Retinal pigment epithelial cell (primary cell): ENCODE measurements around the gene TMEM86A.
"Not testable (repeated sequence)": the region's sequence is repeated elsewhere in the genome, so short reads cannot be mapped to it uniquely, and the experiment has no call there.

Experiments used
- DNase-seq: peaks from one replicate; pipeline ENCODE4 v3.0.0-alpha.2; 2010; ENCODE audit warnings: low read depth
- H3K4me3 ChIP-seq: 2 replicates; pipeline ENCODE4 v1.5.1; 2011; ENCODE audit warnings: mild to moderate bottlenecking, low read length, control low read depth, moderate library complexity
- TF ChIP-seq, protein P1 (sequence below): conservative IDR thresholded peaks from 2 replicates; pipeline ENCODE4 v1.5.1; 2011; ENCODE audit warnings: low read depth, low read length, control low read depth, inconsistent platforms

The TMEM86A gene

DNA sequence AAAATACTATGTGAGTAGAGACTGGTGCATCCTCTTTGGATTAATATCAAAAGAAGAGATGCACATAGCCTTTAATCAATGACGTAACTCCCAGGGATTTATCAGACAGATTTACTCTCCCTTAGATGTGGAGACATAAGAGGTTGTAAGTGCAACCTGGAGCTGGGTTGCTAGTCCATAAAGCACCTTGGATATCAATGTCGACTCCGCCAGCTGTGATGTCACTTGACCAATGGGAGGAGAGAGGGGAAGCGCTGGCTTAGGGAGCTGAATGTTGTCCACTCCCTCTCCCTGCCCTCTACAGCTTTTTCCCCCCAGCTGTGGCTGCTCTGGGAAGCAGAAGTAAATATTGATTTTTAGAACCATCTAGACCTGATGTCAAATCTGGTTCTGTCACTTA is 28.9 kb upstream of the TMEM86A start:
- no peak overlapping the region for H3K4me3 ChIP-seq
- no peak for DNase-seq
- TF ChIP-seq, protein P1, sequence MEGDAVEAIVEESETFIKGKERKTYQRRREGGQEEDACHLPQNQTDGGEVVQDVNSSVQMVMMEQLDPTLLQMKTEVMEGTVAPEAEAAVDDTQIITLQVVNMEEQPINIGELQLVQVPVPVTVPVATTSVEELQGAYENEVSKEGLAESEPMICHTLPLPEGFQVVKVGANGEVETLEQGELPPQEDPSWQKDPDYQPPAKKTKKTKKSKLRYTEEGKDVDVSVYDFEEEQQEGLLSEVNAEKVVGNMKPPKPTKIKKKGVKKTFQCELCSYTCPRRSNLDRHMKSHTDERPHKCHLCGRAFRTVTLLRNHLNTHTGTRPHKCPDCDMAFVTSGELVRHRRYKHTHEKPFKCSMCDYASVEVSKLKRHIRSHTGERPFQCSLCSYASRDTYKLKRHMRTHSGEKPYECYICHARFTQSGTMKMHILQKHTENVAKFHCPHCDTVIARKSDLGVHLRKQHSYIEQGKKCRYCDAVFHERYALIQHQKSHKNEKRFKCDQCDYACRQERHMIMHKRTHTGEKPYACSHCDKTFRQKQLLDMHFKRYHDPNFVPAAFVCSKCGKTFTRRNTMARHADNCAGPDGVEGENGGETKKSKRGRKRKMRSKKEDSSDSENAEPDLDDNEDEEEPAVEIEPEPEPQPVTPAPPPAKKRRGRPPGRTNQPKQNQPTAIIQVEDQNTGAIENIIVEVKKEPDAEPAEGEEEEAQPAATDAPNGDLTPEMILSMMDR, result no peak

DNA sequence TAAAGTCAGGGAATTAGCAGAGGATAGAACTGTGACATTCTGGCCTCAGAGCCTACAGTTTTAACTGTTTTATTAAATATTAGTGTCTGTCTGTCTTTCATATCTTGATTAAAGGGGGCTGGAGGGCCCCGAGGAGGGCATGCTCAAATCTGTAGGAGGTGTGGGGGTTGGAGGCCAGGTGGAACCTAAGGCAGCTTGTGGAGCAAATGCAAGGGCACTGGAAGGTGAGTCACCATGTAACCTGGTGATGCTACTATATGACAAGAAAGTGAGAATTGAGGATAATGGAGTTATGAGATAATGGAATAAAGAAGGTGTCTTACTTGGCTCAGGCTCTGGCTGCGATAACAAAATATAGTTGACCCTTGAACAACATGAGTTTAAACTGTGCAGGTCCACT is 27.3 kb upstream of the TMEM86A start:
- TF ChIP-seq, protein P1, result no peak
- no peak overlapping the region for H3K4me3 ChIP-seq
- DNase-seq, result no peak

DNA sequence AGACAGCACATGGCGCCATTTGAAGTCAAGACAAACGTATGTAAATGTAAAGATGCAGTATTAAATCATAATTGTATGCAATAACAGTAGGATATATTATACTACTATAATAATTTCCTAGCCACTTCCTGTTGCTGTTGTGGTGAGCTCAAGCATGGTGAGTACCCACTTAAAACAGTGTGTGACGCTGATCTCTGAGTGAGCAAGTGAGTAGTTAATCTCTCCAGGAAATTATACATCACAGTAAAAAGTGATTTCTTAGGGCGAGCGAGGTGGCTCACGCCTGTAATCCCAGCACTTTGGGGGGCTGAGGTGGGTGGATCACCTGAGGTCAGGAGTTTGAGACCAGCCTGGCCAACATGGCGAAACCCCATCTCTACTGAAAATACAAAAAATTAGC is 26.4 kb upstream of the TMEM86A start:
- not testable (repeated sequence) for DNase-seq, H3K4me3 ChIP-seq

DNA sequence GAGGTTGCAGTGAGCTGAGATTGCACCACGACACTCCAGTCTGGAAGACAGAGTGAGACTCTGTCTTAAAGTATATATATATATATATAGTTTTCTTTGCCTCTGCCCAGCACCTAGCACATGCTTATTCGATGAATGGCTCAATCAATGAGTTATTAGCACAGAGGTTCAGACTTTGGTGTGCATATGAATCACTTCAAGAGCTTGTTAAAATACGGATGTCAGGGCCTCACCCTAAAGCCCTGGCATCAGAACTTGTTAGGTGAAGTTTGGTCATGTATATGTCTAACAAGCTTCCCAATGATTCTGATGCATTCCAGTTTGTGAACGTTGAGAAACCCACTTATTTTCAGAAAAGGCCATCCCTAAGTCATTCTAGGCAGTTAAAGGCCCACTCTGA is 21.8 kb upstream of the TMEM86A start:
- no peak overlapping the region for H3K4me3 ChIP-seq
- no peak for DNase-seq
- TF ChIP-seq, protein P1, result no peak

DNA sequence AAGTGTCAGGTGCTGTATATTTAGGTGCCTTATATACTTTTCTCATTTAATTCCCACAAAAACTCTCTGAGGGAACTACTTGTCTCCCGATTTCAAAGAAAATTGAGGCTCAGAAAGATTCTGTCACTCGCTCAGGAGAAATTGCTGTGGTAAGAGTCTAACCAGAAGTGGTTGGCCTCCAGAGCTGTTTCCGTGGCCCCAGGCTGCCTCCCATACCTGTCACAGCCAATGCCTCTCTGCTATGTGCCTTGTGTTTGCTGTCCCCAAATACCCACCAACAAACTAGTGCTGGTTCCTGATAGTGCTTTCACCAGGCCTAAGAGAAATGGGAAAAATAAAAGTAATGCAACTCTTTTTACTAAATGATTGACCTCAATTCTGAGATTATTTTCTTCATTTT is 21.0 kb upstream of the TMEM86A start:
- no peak for DNase-seq
- H3K4me3 ChIP-seq, result no peak overlapping the region
- TF ChIP-seq, protein P1, result no peak

DNA sequence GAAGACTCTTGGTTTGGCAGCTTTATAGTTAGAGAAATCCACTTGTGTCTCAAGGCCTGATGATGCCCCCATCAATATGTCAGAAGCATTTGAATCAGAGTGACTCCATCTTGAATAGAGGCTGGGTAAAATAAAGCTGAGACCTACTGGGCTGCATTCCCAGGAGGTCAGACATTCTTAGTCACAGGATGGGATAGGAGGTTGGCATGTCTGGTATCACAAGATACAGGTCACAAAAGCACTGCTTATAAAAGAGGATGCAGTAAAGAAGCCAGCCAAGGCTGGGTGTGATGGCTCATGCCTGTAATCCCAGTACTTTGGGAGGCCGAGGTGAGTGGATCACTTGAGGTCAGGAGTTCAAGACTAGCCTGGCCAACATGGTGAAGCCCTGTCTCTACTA is 16.6 kb upstream of the TMEM86A start:
- DNase-seq, H3K4me3 ChIP-seq: not testable (repeated sequence)

DNA sequence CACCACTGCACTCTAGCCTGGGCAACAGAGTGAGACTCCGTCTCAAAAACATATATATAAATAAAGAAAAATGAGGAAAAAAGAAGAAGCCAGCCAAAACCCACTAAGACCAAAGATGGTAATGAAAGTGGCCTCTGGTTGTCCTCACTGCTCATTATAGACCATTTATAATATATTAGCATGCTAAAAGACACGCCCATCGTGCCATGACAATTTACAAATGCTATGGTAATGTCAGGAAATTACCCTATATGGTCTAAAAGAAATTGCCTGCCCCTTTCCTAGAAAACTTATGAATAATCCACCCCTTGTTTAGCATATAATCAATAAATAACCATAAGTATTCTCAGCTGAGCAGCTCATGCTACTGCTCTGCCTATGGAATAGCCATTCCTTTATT is 16.1 kb upstream of the TMEM86A start:
- TF ChIP-seq, protein P1, result no peak
- H3K4me3 ChIP-seq, result no peak overlapping the region
- no peak for DNase-seq

DNA sequence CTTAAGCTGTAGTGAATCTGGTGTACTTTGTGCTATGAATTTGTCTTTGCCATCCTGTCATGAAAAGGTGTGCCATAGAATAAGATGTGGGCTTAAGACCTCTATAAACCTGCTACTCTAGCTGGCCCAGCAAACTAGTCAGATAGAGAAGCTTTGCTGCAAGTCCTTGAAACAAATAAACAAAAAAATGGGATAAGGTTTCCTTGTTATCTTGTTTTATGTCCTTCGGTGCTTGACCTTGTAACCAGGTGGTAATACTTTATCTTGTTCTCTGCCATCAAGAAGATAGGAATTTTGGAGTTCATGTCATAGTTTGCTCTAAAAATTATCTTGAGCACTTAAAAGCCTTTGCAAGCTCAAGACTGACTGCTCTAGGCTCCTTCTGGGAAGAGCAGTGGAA is 14.3 kb upstream of the TMEM86A start:
- no peak overlapping the region for H3K4me3 ChIP-seq
- no peak for DNase-seq
- TF ChIP-seq, protein P1, result no peak

DNA sequence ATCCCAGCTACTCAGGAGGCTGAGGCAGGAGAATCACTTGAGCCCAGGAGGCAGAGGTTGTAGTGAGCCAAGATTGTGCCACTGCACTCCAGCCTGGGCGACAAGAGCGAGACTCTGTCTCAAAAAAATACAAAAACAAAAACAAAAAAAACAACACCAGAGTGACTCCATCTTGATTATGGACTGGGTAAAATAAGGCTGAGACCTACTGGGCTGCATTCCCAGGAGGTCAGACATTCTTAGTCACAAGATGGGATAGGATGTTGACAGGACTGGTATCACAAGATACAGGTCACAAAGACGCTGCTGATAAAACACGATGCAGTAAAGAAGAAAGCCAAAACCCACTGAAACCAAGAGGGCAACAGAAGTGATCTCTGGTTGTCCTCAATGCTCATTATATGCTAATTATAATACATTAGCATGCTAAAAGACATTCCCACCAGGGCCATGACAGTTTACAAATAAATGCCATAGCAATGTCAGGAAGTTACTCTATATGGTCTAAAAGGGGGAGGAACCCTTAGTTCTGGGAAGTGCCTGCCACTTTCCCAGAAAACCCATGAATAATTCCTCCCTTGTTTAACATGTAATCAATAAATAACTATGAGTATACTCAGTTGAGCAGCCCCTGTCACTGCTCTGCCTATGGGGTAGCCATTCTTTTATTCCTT is 7.0 kb upstream of the TMEM86A start:
- H3K4me3 ChIP-seq, DNase-seq: not testable (repeated sequence)
